Measurements from ENCODE around the gene ZNF248. TPM values are rescaled to one million over a fixed set of nuclear protein-coding genes. Genes with fewer than 3 reads are reported as not detected.
A peak's percentile ranks its signal among the peaks of the same experiment; 100 is the strongest.

Gene ZNF248
- total RNA-seq, 4 donors from 2014 or later = 4.7 to 17.2 (median 8.3) TPM

DNA sequence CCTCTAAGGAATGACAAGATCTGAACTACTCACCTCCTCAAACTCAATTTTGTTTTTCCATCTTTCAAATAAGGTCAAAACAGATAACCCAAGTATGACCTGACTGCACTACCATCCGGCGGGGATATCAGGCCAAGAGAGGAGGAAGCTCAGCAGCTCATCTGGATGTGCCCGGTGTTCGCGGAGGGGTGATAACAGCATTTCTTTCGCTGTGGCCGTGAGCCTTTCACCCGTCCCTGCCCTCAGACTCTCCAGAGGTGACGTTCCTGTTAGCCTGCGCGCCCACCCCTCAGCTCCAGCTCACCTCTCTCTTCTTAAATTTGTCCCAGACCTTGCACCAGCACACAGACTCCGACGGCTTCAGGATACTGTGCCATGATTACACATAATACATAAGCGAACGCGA lies 526 bp downstream of the ZNF248 start:
- ATAC-seq (ENCODE audit: low FRiP score) (peak; percentile 7), DNase-seq (ENCODE audit: low spot score) (no peak)
- TF ChIP-seq, protein P1, sequence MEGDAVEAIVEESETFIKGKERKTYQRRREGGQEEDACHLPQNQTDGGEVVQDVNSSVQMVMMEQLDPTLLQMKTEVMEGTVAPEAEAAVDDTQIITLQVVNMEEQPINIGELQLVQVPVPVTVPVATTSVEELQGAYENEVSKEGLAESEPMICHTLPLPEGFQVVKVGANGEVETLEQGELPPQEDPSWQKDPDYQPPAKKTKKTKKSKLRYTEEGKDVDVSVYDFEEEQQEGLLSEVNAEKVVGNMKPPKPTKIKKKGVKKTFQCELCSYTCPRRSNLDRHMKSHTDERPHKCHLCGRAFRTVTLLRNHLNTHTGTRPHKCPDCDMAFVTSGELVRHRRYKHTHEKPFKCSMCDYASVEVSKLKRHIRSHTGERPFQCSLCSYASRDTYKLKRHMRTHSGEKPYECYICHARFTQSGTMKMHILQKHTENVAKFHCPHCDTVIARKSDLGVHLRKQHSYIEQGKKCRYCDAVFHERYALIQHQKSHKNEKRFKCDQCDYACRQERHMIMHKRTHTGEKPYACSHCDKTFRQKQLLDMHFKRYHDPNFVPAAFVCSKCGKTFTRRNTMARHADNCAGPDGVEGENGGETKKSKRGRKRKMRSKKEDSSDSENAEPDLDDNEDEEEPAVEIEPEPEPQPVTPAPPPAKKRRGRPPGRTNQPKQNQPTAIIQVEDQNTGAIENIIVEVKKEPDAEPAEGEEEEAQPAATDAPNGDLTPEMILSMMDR (IDR thresholded peaks at IDR 0.05) = no peak

DNA sequence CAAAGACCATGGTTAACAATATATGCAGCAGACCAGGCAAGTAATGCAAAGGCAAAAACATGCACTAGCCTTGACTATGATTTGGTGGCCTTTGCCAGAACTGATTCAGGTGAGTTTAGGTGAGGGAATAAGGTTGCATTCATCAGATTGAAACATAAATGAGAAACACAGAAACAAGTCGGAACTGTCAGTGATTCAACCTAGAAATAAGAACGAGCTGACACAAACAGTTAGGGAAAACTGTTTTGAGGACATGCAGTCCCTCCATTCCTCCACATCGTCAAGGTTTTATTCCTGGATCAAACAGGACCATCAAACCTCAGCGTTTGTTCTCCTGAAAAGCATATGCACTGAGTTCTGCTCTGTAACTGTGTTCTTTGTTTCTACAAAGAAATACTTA lies 1.8 kb downstream of the ZNF248 start:
- DNase-seq (ENCODE audit: low spot score) = no peak
- TF ChIP-seq, protein P1 (IDR thresholded peaks at IDR 0.05) = no peak
- no peak for ATAC-seq (ENCODE audit: low FRiP score)

DNA sequence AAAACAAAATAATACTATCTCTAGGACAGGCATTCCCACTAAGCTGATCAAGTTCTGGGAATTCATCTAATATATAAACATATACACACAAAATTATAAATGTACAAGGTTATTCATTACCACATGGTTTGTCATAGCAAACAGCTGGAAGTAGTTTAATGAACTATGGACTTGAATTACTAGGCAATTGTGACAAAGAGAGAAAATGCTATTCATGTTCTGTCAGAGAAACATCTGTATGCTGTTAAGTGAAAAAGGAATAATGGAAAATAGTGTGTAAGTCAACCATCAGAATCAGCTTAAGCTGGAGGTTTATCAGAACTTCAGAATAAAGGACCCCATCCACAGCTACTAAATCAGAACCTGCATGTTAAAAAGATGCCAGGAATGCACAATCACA lies 2.8 kb downstream of the ZNF248 start:
- ATAC-seq (ENCODE audit: low FRiP score) (no peak), DNase-seq (ENCODE audit: low spot score) (no peak)
- TF ChIP-seq, protein P1 (IDR thresholded peaks at IDR 0.05) = no peak

DNA sequence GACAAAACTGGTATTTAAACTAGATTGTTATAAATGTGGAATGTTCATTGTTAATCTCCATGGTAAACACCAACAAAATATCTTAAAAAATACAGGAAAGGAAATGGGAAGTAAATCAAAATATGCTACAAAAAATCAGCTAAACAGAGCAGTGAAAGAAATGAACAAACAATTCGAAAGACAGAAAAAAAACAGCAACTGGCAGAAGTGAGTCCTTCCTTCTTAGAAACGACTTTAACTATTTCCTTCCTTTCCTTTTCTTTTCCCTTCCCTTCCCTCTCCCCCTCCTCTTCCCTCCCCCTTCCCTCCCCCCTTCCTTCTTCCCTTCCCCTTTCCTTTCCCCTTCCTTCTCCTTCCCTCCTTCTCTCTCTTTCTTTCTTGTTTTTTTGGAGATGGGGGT lies 12.8 kb downstream of the ZNF248 start:
- no peak for ATAC-seq (ENCODE audit: low FRiP score)
- no peak for DNase-seq (ENCODE audit: low spot score)
- TF ChIP-seq, protein P1 (IDR thresholded peaks at IDR 0.05) = no peak

DNA sequence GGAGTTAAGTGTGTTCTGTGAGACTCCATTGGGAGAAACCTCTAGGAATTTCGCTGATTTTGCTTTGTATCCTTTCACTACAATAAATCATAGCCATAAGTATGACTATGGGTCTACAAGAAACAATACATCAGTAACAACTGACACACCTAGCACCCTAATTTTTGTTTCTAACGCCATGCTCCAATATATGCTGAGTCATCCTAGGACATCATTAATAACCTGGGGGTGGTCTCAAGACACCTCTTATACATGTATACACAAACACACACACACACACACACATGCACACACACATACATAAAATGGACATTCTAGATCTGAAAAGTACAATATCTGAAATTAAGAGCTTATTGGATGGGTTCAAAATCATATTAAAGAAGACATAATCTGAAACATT lies 18.2 kb downstream of the ZNF248 start:
- no peak for ATAC-seq (ENCODE audit: low FRiP score)
- TF ChIP-seq, protein P1 (IDR thresholded peaks at IDR 0.05) = no peak
- no peak for DNase-seq (ENCODE audit: low spot score)

DNA sequence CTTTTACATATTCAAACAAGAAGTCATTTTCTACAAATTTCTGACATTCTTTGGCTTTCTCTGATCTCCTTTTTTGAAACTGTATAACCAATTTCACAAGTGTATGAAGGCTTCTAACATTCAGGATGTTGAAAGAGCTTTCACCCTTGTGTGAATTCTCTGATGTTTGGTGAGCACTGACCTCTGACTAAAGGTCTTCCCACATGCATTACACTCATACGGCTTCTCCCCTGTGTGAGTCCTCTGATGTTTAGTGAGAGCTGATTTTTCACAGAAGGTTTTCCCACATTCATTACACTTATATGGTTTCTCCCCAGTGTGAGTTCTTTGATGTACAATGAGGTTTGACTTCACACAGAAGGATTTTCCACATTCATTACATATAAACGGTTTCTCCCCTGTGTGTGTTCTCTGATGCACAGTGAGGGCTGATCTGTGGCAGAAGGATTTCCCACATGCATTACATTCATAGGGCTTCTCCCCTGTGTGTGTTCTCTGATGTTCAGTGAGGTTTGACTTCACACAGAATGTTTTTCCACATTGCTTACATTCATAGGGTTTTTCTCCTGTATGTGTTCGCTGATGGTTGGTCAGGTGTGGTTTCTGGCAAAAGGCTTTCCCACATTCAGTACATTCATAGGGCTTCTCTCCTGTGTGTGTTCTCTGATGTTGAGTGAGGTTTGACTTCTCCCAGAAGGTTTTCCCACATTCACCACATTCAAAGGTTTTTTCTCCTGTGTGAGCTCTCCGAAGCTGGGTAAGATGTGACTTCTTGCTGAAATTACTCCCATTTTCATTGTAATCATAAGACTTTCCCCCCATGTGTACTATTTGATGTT lies 25.7 kb downstream of the ZNF248 start:
- DNase-seq (ENCODE audit: low spot score) (no peak), ATAC-seq (ENCODE audit: low FRiP score) (no peak)
- TF ChIP-seq, protein P1 (IDR thresholded peaks at IDR 0.05) = no peak

DNA sequence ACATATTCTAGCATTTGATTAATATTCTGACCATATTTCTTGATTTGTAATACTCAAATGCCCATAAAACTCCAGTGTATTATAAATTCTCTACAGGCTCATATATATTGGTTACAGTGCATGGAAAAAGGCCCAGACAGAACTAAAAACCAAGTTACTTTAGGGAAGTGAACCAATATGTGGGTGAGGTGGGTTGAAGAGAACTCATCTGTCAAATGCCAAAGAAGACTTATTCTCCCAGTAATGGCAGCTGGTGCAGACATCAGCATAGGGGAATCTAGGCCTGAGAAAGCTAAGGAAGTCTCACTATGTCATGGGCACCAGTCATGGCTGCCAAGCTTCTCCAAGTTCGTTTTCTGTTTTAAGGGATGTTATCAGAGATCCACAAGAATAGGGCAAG lies 30.6 kb downstream of the ZNF248 start:
- no peak for DNase-seq (ENCODE audit: low spot score)
- no peak for ATAC-seq (ENCODE audit: low FRiP score)
- TF ChIP-seq, protein P1 (IDR thresholded peaks at IDR 0.05) = no peak

Measured in omental fat pad (tissue), 4 donors.